Neuronal stem cell (in vitro differentiated cells): Measurements from ENCODE around the gene MKNK2.

ENCODE experiments used
- DNase-seq: peaks from one replicate; pipeline ENCODE4 v3.0.0-alpha.2; 2013; ENCODE audit warnings: low spot score
- H2AFZ ChIP-seq: one replicate; pipeline ENCODE4 v1.6.1; 2013; ENCODE audit warnings: mild to moderate bottlenecking, low read length, inconsistent platforms
- H2AK5ac ChIP-seq: 2 replicates; pipeline ENCODE4 v1.6.1; 2013; ENCODE audit warnings: low read depth, mild to moderate bottlenecking, inconsistent platforms, low read length, moderate library complexity, mixed read lengths
- H2BK120ac ChIP-seq: 2 replicates; pipeline ENCODE4 v1.6.1; 2013; ENCODE audit warnings: low read depth, mild to moderate bottlenecking, inconsistent platforms, low read length, moderate library complexity, mixed read lengths
- H2BK12ac ChIP-seq: one replicate; pipeline ENCODE4 v1.6.1; 2013; ENCODE audit warnings: low read length, inconsistent platforms
- H2BK15ac ChIP-seq: 2 replicates; pipeline ENCODE4 v1.6.1; 2013; ENCODE audit warnings: mild to moderate bottlenecking, low read length, inconsistent platforms, mixed read lengths
- H2BK5ac ChIP-seq: one replicate; pipeline ENCODE4 v1.6.1; 2013; ENCODE audit warnings: inconsistent platforms, mild to moderate bottlenecking, low read length, moderate library complexity
- H3K14ac ChIP-seq: one replicate; pipeline ENCODE4 v1.6.1; 2013; ENCODE audit warnings: low read length, inconsistent platforms
- H3K18ac ChIP-seq: 2 replicates; pipeline ENCODE4 v1.6.1; 2013; ENCODE audit warnings: low read length, inconsistent platforms
- H3K23ac ChIP-seq: 2 replicates; pipeline ENCODE4 v1.6.1; 2013; ENCODE audit warnings: low read depth, mild to moderate bottlenecking, mixed read lengths, low read length, inconsistent platforms; ENCODE audit not compliant: poor library complexity
- H3K27ac ChIP-seq: replicated peaks from 3 replicates; pipeline ENCODE4 v1.5.1; 2013; ENCODE audit warnings: low read length, inconsistent platforms
- H3K27me3 ChIP-seq, 3 experiments: 2 replicates each; pipeline ENCODE4 v1.6.1; 2013; ENCODE audit warnings: low read length in 3 of 3, mild to moderate bottlenecking in 2 of 3, inconsistent platforms in 1 of 3, low read depth in 1 of 3, mixed read lengths in 1 of 3, moderate library complexity in 1 of 3; ENCODE audit not compliant: control insufficient read depth in 3 of 3, insufficient read depth in 3 of 3
- H3K36me3 ChIP-seq, 2 donors: replicated peaks in 1 of 2; 2 replicates each; pipeline ENCODE4 v1.6.1; 2013; ENCODE audit warnings: low read length in 2 of 2; ENCODE audit not compliant: control insufficient read depth in 2 of 2, insufficient read depth in 2 of 2
- H3K4ac ChIP-seq: 2 replicates; pipeline ENCODE4 v1.6.1; 2013; ENCODE audit warnings: inconsistent platforms, mild to moderate bottlenecking, low read length, moderate library complexity
- H3K4me1 ChIP-seq, 2 donors: 1 replicate in 1 of 2; 2 replicates in 1 of 2; pipeline ENCODE4 v1.6.1; 2013; ENCODE audit warnings: low read length in 2 of 2, low read depth in 1 of 2; ENCODE audit not compliant: control insufficient read depth in 2 of 2, insufficient read depth in 1 of 2
- H3K4me2 ChIP-seq: one replicate; pipeline ENCODE4 v1.6.1; 2013; ENCODE audit warnings: mild to moderate bottlenecking, low read length, inconsistent platforms; ENCODE audit not compliant: insufficient read depth, poor library complexity, severe bottlenecking
- H3K4me3 ChIP-seq, 2 donors: 2 replicates each; pipeline ENCODE4 v1.5.1; 2013; ENCODE audit warnings: low read length in 2 of 2, mild to moderate bottlenecking in 2 of 2, inconsistent platforms in 1 of 2, moderate library complexity in 1 of 2
- H3K79me1 ChIP-seq: one replicate; pipeline ENCODE4 v1.6.1; 2013; ENCODE audit warnings: low read depth, mild to moderate bottlenecking, inconsistent platforms, low read length, moderate library complexity
- H3K9ac ChIP-seq: one replicate; pipeline ENCODE4 v1.6.1; 2013; ENCODE audit warnings: mild to moderate bottlenecking, low read depth, low read length, inconsistent platforms; ENCODE audit not compliant: poor library complexity
- H3K9me3 ChIP-seq, 2 donors: replicated peaks in 1 of 2; 2 replicates each; pipeline versions ENCODE3 to v1.6.1; 2013; ENCODE audit warnings: low read length in 2 of 2, mild to moderate bottlenecking in 2 of 2, inconsistent platforms in 1 of 2, low read depth in 1 of 2, mixed read lengths in 1 of 2, moderate library complexity in 1 of 2; ENCODE audit not compliant: control insufficient read depth in 2 of 2, insufficient read depth in 1 of 2
- H4K8ac ChIP-seq: one replicate; pipeline ENCODE4 v1.6.1; 2013; ENCODE audit warnings: low read depth, mild to moderate bottlenecking, inconsistent platforms, low read length, moderate library complexity
- H4K91ac ChIP-seq: one replicate; pipeline ENCODE4 v1.6.1; 2013; ENCODE audit warnings: low read length, low read depth, mild to moderate bottlenecking, inconsistent platforms; ENCODE audit not compliant: poor library complexity
- WGBS, 2 donors: extraction: QIAGEN DNeasy Blood & Tissue Kit; methylation state at CpG; one replicate each; pipeline ENCODE4 v1.1.7; 2013; ENCODE audit warnings: missing lambda C conversion rate in 2 of 2, mixed read lengths in 1 of 2; ENCODE audit not compliant: insufficient read length in 2 of 2, insufficient replicate concordance in 1 of 2; ENCODE audit errors: extremely low coverage in 2 of 2; 5-methylcytosine and 5-hydroxymethylcytosine counted together

The MKNK2 gene

DNA sequence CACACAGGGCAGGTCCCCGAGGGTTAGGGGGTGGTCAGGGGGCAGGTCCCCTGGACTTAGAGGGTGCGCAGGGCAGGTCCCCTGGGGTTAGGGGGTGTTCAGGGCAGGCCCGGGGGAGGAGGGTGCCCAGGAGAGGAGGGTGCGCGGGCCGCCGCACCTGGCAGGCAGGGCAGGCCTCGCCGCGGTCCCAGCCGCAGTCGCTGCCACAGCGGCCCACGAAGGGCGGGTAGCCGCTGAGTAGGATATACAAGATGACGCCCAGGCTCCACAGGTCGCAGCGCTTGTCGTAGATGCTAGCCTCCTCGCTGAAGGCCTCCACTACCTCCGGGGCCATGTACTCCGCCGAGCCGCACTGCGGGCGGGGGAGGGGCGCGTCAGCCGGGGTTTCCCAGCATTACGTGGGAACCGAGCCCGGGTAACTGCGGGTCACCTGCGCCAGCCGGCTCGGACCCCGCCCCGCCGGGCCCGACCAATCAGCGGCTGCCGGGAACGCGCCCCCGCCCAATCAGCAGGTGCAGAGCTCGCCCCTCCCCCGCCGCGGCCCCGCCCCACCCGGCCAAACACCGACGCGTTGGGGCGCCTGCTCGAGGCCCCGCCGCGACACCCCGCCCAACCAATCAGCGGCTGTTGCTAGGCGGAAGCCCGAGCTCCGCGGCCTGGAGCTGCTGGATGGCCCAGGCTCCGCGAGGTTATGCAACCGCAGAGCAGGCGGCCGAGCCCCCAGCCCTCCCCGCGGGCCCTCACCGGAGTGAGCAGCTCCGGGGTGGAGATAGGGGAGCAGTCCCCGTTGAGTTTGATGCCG is 9.2 kb downstream of the MKNK2 start:
- Histone ChIP-seq H4K8ac (peak overlapping the region; percentile 92), H3K27ac (peak overlapping the region; percentile 85), H3K4ac (peak overlapping the region; percentile 100), H3K9me3 (no peaks in the 10 kb centered on the region), H3K36me3 (peaks cover 49 to 92% of the 10 kb centered on the region in 2 donors), H3K23ac (peak overlapping the region; percentile 95), H3K4me3 (peak overlapping the region in 1 of 2 donors; percentile 72), H2BK5ac (peak overlapping the region; percentile 100), H3K4me1 (peaks cover 0 to 21% of the 10 kb centered on the region in 2 donors), H4K91ac (peak overlapping the region; percentile 100), H3K18ac (peak overlapping the region; percentile 100), H3K4me2 (peak overlapping the region; percentile 71), H3K9ac (peak overlapping the region; percentile 96), H3K14ac (peak overlapping the region; percentile 99), H2AK5ac (peak overlapping the region; percentile 100), H2BK120ac (peak overlapping the region; percentile 98), H2BK12ac (peak overlapping the region; percentile 93), H2AFZ (no peak overlapping the region), H3K79me1 (peaks cover 47% of the 10 kb centered on the region), H3K27me3 (no peaks in the 10 kb centered on the region), H2BK15ac (peak overlapping the region; percentile 99)
- DNase-seq, result peak; percentile 93
- no CpG with 5 or more reads among the region's 77 CpGs for WGBS, 2 donors

DNA sequence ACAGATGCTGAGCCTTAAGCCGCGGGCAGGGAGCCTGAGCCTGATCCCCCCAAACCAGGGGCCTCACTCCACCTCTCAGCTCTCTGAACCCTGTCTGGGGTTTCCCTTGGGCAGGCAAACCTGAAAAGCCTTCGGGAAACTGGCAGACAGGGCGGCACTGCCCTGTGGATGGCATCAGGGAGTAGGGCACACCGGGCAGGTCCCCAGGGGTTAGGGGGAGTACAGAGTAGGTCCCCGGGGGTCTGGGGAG is 9.7 kb downstream of the MKNK2 start:
- Histone ChIP-seq H3K4me2 (no peak overlapping the region), H2BK15ac (peak overlapping the region; percentile 99), H4K8ac (peak overlapping the region; percentile 98), H3K14ac (peak overlapping the region; percentile 99), H3K4me3 (peak overlapping the region in 1 of 2 donors; percentile 72), H2BK5ac (peak overlapping the region; percentile 100), H3K23ac (peak overlapping the region; percentile 95), H2AK5ac (peak overlapping the region; percentile 100), H3K27me3 (no peaks in the 10 kb centered on the region), H3K9me3 (no peaks in the 10 kb centered on the region), H3K4ac (peak overlapping the region; percentile 100), H3K4me1 (peaks cover 0 to 21% of the 10 kb centered on the region in 2 donors), H3K18ac (peak overlapping the region; percentile 100), H2BK12ac (peak overlapping the region; percentile 41), H3K36me3 (peaks cover 44 to 86% of the 10 kb centered on the region in 2 donors), H2BK120ac (peak overlapping the region; percentile 98), H3K9ac (peak overlapping the region; percentile 96), H3K27ac (peak overlapping the region; percentile 85), H4K91ac (peak overlapping the region; percentile 100), H2AFZ (no peak overlapping the region), H3K79me1 (peaks cover 45% of the 10 kb centered on the region)
- DNase-seq, result no peak
- WGBS, 2 donors, result no CpG with 5 or more reads among the region's 6 CpGs

DNA sequence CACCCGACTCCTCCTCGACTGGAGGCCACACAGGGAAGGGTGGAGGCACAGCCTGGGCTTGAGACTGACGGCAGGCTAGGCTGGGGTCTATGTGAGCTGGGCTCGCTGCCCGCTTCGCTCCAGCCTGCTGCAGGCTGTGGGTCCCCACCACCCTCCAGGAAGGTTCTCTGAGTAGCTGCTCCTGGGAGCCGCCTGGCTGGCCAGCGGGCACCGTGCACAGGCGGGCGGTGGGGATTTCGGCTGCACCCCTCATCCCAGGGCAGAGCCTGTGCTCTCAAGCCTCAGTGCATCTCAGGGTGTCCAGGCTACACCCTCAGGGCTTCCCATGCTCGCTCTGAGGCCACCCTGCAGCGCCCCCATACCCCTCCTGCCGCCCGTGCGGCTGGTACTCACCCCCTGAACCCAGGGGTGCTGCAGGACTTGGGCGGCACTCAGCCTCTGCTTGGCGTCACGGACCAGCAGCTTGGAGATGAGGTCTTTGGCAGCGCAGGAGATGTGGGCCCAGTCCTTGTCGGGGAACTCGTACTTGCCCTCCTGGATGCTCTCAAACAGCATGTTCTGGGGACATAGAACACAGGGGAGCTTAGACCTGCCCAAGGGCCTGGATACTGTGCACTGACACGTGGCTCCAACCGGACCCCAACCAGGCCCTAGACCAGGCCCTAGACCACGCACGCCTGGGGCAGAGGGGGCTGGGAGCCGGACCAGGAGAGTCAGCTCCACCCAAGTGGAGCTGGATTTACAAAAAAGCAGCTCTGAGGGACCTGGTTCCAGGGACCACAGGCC is 10.2 kb downstream of the MKNK2 start:
- peak overlapping the region; percentile 95 for H3K4ac ChIP-seq
- H3K4me3 ChIP-seq, result peak overlapping the region in 1 of 2 donors; percentile 58
- peak overlapping the region; percentile 100 for H3K18ac ChIP-seq
- H3K27me3 ChIP-seq, result no peaks in the 10 kb centered on the region
- H3K9me3 ChIP-seq, result no peaks in the 10 kb centered on the region
- peak overlapping the region; percentile 99 for H3K14ac ChIP-seq
- peak overlapping the region; percentile 100 for H2AK5ac ChIP-seq
- H3K4me2 ChIP-seq, result no peak overlapping the region
- peaks cover 0 to 21% of the 10 kb centered on the region in 2 donors for H3K4me1 ChIP-seq
- H3K9ac ChIP-seq, result peak overlapping the region; percentile 37
- peak overlapping the region; percentile 100 for H2BK12ac ChIP-seq
- DNase-seq, result no peak
- peak overlapping the region; percentile 95 for H3K23ac ChIP-seq
- peaks cover 40% of the 10 kb centered on the region for H3K79me1 ChIP-seq
- peak overlapping the region; percentile 100 for H4K91ac ChIP-seq
- H4K8ac ChIP-seq, result peak overlapping the region; percentile 98
- no peak overlapping the region for H2AFZ ChIP-seq
- H2BK5ac ChIP-seq, result peak overlapping the region; percentile 100
- peak overlapping the region; percentile 98 for H2BK120ac ChIP-seq
- WGBS, 2 donors, result no CpG with 5 or more reads among the region's 28 CpGs
- peak overlapping the region; percentile 99 for H2BK15ac ChIP-seq
- H3K27ac ChIP-seq, result peak overlapping the region; percentile 7
- H3K36me3 ChIP-seq, result peaks cover 41 to 81% of the 10 kb centered on the region in 2 donors
